NCI-H2227 (cell line): Measurements from ENCODE around the gene FTO.

Experiments used
- DNase-seq: peaks from one replicate; lab custom pipeline; 2025; ENCODE audit not compliant: unreplicated experiment; lab: John Stamatoyannopoulos, UW

The FTO gene

DNA sequence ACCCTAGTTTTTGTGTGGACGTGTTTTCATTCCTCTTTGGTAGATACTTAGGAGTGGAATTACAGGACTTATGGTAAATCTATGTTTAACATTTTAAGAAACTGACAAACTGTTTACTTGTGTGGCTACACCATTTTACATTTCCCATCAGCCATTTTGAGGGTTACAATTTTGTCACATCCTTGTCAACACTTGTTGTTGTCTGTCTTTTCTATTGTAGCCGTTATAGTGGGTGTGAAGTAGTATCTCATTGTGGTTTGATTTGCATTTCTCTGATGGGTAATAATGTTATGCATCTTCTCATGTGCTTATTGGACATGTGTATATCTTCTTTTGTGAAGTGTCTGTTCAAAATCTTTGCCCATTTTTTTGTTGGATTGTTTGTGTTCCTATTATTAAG, 4.5 kb downstream of the FTO start:
- no peak for DNase-seq

DNA sequence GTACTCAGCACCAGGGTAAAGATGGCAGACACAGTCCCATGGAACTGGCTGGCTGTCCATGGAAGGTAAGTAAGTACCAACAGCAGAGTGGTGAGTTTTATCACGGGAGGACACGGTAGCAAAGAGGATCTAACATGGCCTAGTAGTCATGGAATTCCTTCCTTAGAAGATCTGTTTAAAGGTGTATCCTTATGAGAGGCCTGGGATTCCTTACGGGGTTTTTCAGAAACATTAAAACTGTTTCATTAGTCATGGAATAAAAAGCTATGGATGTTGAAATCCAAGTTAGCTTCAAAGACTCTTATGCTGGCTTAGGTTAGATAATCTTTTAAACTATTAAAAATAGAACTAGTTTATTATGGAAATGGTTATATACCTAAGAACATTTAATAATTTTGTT, 7.4 kb downstream of the FTO start:
- DNase-seq, result no peak

DNA sequence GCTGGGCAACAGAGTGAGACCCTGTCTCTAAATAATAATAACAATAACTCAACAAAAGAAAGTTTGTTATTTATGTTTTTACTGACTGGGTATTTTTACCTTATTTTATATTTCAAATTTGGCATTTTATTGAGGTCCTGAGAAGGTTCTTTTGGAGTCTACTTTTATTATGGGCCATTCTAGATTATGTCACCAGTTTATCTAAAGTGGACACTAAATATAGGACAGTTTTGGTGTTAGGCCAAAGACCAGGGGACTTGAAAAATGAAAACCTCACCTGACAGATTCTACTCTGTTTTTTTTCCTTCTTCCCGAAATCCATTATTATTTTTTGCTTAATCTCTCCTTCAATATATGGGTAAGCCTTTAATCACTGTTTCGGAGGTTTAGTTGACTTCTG, 8.1 kb downstream of the FTO start:
- no peak for DNase-seq

DNA sequence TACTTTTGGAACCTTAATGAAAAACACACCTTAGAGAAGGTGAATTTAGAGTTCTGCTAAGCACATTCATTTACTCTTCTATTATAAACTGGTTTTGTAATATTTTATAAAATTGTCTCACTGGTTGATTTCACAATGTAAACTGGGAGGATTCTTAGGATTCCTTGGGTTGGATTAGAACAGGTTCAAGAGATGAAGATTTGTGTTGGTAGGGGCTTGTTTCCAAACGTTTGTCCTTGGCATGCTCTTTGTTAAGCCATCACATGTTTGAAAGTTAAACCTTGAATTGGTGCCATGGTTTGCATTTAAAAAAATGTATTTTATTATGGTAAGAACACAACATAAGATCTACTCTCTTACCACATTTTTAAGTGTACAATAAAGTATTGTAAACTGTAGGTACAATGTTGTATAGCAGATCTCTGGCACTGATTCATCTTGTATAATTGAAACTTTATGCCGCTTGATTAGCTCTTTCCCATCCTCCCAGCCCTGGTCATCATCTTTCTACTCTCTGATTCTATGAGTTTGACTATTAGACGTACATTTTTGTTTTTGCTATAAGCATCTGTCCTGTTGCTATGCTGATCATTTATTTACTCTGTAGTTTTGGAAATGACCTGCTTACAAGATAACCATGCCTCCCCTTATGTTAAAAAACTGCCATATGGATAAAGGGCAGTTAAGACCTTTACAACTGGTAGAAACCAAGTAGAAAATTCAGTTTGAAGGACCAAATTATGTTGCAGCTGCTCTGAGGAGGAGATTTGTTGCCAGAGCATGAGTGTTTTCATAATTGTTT, 9.6 kb downstream of the FTO start:
- peak; percentile 56 for DNase-seq

- peak; percentile 86 for DNase-seq
Observed at GRCh38 chr16:53714205-53715022, 10.5 kb downstream of the FTO start.

GRCh38 chr16:53715023-53715384, 11.0 kb downstream of the FTO start:
- no peak for DNase-seq

- no peak for DNase-seq
Observed at GRCh38 chr16:53717577-53717976, 13.6 kb downstream of the FTO start.

DNA sequence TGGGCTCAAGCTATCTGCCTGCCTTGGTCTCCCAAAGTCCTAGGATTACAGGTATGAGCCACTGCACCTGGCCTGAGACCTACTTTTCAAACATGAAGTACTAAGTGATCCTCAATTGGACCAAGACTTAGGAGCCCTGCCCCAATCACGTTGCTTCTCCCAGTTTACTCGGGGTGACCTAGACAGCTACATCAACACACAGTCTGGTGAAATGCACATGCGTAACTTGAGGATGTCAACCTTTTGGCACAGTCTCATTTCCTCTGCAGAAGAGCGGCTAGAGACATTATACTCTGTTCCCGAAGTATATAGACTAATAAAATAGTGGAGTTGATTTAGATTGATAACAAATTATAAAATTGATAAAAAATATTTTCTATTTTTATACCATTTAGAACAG, 17.1 kb downstream of the FTO start:
- DNase-seq, result no peak

DNA sequence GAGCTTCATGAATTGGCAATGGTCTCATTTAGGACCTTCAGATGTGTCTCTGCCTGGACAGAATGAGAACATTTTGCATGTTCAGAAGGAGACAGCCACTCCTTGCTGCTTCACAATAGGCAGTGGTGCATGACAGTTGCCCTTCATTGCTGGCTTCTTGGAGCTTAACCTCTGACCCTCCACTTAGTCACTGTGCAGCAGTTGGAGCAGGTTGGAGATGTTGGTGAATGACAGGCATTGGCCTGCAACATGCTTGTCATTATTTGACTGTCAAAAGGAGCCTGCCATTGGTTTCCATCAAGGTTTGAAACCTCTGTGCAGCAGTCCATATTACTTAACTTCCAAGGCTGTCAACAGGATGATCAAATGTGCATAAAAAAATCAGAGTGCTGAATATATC, 22.7 kb downstream of the FTO start:
- DNase-seq, result peak; percentile 34

- DNase-seq, result no peak
Observed at GRCh38 chr16:53730693-53731092, 26.7 kb downstream of the FTO start.

- no peak for DNase-seq
Observed at GRCh38 chr16:53732296-53732929, 28.5 kb downstream of the FTO start.

GRCh38 chr16:53734908-53735307, 31.0 kb downstream of the FTO start:
- no peak for DNase-seq

DNA sequence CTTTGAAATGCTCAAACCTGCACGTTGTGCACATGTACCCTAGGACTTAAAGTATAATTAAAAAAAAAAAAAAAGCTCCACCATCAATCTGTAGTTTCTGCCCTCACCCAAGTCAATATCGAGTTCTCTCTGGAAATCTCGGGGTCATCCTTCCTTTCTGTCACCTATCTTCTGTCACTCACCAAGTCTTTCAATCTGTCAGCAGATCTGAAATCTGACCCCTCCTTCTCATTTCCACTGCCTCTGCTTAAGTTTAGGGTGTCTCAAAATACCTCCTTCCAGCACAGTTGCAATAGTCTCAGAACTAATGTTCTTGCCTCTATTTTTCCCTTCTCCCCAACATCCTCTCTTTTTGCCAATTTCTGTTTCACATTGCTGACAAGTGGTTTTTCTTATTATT, 32.3 kb downstream of the FTO start:
- no peak for DNase-seq

GRCh38 chr16:53737552-53737951, 33.6 kb downstream of the FTO start:
- DNase-seq, result no peak

DNA sequence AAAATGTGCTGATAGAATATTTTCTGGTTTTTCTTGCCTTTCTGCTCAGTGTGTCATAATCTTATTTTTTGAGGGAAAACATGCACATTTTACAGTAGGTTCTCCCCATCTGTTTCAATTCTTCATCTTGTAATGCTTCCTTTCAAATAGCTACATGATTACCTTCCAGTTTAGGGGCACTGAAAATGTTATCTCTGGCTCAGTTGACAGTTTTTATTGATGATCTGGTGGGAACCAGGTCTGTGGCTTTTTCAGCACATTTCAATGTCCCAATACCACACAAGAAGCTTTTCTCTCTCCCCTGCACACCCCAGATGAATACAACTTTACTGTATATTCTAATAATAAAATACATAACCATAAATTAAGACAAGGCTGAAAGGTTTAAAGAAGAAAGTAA, 36.5 kb downstream of the FTO start:
- no peak for DNase-seq

DNA sequence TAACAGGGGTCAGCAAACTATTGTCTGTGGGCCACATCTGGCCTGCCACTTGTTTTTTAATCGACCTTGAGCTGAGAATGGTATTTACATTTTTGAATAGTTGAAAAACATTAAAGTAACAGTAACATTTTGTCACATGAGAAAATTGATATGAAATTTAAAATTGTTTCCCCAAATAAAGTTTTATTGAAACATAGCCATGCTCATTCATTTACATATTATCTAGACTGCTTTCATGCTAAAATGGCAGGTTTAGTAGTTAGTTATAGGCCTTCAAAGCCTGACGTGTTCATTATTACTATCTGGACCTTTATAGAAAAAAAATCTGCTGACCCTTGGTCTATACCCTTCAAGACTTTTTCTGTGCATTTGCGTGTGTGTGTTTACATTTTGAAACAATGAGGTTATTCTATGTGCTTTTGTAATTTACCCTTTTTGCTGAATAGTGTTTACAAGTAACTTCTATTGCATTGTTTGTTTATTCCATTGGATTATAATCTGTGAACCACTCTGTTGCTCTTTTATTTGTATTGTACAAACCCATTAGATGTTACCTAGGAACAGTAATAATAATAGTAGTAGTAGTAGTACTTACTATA, 37.1 kb downstream of the FTO start:
- no peak for DNase-seq

- DNase-seq, result no peak
Observed at GRCh38 chr16:53741546-53741945, 37.6 kb downstream of the FTO start.

GRCh38 chr16:53743149-53743566, 39.2 kb downstream of the FTO start:
- peak; percentile 10 for DNase-seq

DNA sequence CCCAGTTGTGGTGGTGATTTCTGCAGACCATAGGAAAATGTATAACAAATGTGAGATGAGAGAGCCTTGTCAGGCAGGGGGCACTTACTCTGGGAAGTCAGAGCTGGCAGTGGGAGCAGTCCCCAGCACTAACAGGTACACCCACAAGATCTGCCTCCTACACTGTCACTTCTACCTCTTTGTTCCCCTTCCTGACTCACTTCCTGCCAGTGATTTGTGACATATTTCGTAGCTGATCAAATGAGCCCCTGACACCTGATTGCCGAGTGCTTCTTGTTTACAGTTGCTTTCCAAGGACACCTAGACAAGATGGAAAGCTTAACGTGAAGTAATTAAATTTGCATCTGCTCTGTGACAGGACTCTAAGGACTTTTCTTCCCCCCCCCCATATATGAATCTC, 40.5 kb downstream of the FTO start:
- no peak for DNase-seq

GRCh38 chr16:53745086-53745485, 41.1 kb downstream of the FTO start:
- no peak for DNase-seq

- peak; percentile 24 for DNase-seq
Observed at GRCh38 chr16:53745753-53746266, 41.9 kb downstream of the FTO start.
